GM10266 (cell line): ENCODE measurements around the gene DCLK2.

Experiments used
- DNase-seq: peaks from one replicate; pipeline ENCODE4 v3.0.0; 2012; ENCODE audit errors: extremely low spot score
- CTCF ChIP-seq: IDR thresholded peaks from 2 replicates; pipeline ENCODE4 v1.5.1; 2012; ENCODE audit warnings: mild to moderate bottlenecking, low read depth; ENCODE audit not compliant: control insufficient read depth, insufficient read depth; ENCODE audit errors: missing control alignments

Gene DCLK2

GRCh38 chr4:150211799-150212445 lies 133.7 kb downstream of the DCLK2 start:
- no peak for TF ChIP-seq CTCF
- no peak for DNase-seq

- no peak for DNase-seq
- TF ChIP-seq CTCF = no peak
Measured at GRCh38 chr4:150212485-150212884, 134.2 kb downstream of the DCLK2 start.

GRCh38 chr4:150212927-150213326 lies 134.7 kb downstream of the DCLK2 start:
- no peak for TF ChIP-seq CTCF
- no peak for DNase-seq

- DNase-seq = no peak
- TF ChIP-seq CTCF = no peak
Measured at GRCh38 chr4:150215601-150216000, 137.4 kb downstream of the DCLK2 start.

- no peak for TF ChIP-seq CTCF
- no peak for DNase-seq
Measured at GRCh38 chr4:150216726-150217125, 138.5 kb downstream of the DCLK2 start.

- no peak for DNase-seq
Measured at GRCh38 chr4:150217192-150217591, 138.9 kb downstream of the DCLK2 start.

More at GRCh38 chr4:150217192-150217591, 138.9 kb downstream of the DCLK2 start:
- no peak for TF ChIP-seq CTCF
